ENCODE measurements around the gene COLEC12.

- TF ChIP-seq, protein P1, sequence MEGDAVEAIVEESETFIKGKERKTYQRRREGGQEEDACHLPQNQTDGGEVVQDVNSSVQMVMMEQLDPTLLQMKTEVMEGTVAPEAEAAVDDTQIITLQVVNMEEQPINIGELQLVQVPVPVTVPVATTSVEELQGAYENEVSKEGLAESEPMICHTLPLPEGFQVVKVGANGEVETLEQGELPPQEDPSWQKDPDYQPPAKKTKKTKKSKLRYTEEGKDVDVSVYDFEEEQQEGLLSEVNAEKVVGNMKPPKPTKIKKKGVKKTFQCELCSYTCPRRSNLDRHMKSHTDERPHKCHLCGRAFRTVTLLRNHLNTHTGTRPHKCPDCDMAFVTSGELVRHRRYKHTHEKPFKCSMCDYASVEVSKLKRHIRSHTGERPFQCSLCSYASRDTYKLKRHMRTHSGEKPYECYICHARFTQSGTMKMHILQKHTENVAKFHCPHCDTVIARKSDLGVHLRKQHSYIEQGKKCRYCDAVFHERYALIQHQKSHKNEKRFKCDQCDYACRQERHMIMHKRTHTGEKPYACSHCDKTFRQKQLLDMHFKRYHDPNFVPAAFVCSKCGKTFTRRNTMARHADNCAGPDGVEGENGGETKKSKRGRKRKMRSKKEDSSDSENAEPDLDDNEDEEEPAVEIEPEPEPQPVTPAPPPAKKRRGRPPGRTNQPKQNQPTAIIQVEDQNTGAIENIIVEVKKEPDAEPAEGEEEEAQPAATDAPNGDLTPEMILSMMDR (IDR thresholded peaks at IDR 0.05; ENCODE audit: insufficient read depth, low read length, poor library complexity, severe bottlenecking): no peak
- no peak for TF ChIP-seq EZH2phosphoT487 (conservative IDR thresholded peaks at IDR 0.05; ENCODE audit: low read length)
Observed at GRCh38 chr18:407626-408224, 92.8 kb downstream of the COLEC12 start.
